IMR-90 (cell line): ENCODE data around the gene CUL1. TPM values are rescaled to one million over a fixed set of nuclear protein-coding genes. Genes with fewer than 3 reads are reported as not detected.

Experiments
- ATAC-seq: fragments of 200-7000 bp; cut with Tn5 transposase; 2 replicates; pipeline ENCODE4 v1.9.1; 2020; ENCODE audit warnings: low read depth, mild to moderate bottlenecking, moderate library complexity
- BruUV-seq: library from RNA; stranded (reverse); fragments of 400-500 nt; replicated peaks from 2 replicates; lab custom pipeline; 2021; lab: Mats Ljungman, UMichigan
- CTCF ChIA-PET: fragments of 300-600 bp; formaldehyde crosslinking; extraction: SDS; loops from one replicate; lab custom pipeline; 2021; ENCODE audit warnings: antibody characterized with exemption; lab: Yijun Ruan, JAX
- POLR2A ChIA-PET: fragments of 300-600 bp; sonication (Branson Sonifier 250); formaldehyde crosslinking; loops from one replicate; lab custom pipeline; 2022; ENCODE audit warnings: antibody characterized with exemption; ENCODE audit not compliant: unreplicated experiment; lab: Charles Lee
- DNase-seq: peaks from one replicate; pipeline ENCODE4 v3.0.0; 2013
- H2AFZ ChIP-seq: replicated peaks from 2 replicates; pipeline ENCODE3; 2013; ENCODE audit warnings: low read length, mild to moderate bottlenecking; ENCODE audit not compliant: poor library complexity
- H2AK5ac ChIP-seq: 2 replicates; pipeline ENCODE4 v1.6.1; 2013; ENCODE audit warnings: low read depth, low read length, inconsistent platforms
- H2AK9ac ChIP-seq: replicated peaks from 2 replicates; pipeline ENCODE3; 2013; ENCODE audit warnings: mild to moderate bottlenecking, low read depth, low read length, moderate library complexity; ENCODE audit not compliant: poor library complexity
- H2BK120ac ChIP-seq: 2 replicates; pipeline ENCODE4 v1.6.1; 2013; ENCODE audit warnings: low read depth, low read length, inconsistent platforms
- H2BK15ac ChIP-seq: 3 replicates; pipeline ENCODE4 v1.6.1; 2013; ENCODE audit warnings: low read depth, low read length, inconsistent platforms
- H2BK20ac ChIP-seq: 2 replicates; pipeline ENCODE4 v1.6.1; 2013; ENCODE audit warnings: low read depth, mild to moderate bottlenecking, inconsistent platforms, low read length, moderate library complexity
- H2BK5ac ChIP-seq: 2 replicates; pipeline ENCODE4 v1.6.1; 2013; ENCODE audit warnings: mild to moderate bottlenecking, low read depth, low read length, inconsistent platforms; ENCODE audit not compliant: poor library complexity, severe bottlenecking
- H3K14ac ChIP-seq: replicated peaks from 2 replicates; pipeline ENCODE4 v1.6.1; 2013; ENCODE audit warnings: low read depth, low read length, inconsistent platforms
- H3K18ac ChIP-seq: 2 replicates; pipeline ENCODE4 v1.6.1; 2013; ENCODE audit warnings: low read depth, low read length, control low read depth
- H3K23ac ChIP-seq: 2 replicates; pipeline ENCODE4 v1.6.1; 2013; ENCODE audit warnings: low read depth, low read length, inconsistent platforms
- H3K27ac ChIP-seq: 2 replicates; pipeline ENCODE4 v1.5.1; 2013; ENCODE audit warnings: mild to moderate bottlenecking, control low read depth, low read length; ENCODE audit not compliant: insufficient read depth
- H3K27me3 ChIP-seq: 2 replicates; pipeline ENCODE4 v1.6.1; 2013; ENCODE audit warnings: low read length; ENCODE audit not compliant: control insufficient read depth, insufficient read depth
- H3K36me3 ChIP-seq: 2 replicates; pipeline ENCODE4 v1.6.1; 2013; ENCODE audit warnings: low read length, mixed read lengths; ENCODE audit not compliant: control insufficient read depth, insufficient read depth
- H3K4ac ChIP-seq: 2 replicates; pipeline ENCODE4 v1.6.1; 2013; ENCODE audit warnings: low read depth, low read length, inconsistent platforms
- H3K4me1 ChIP-seq: 2 replicates; pipeline ENCODE4 v1.6.1; 2013; ENCODE audit warnings: low read length, mixed read lengths; ENCODE audit not compliant: control insufficient read depth, insufficient read depth
- H3K4me2 ChIP-seq: 2 replicates; pipeline ENCODE4 v1.6.1; 2013; ENCODE audit warnings: low read depth, mild to moderate bottlenecking, control low read depth, low read length, moderate library complexity
- H3K4me3 ChIP-seq: 2 replicates; pipeline ENCODE4 v1.5.1; 2013; ENCODE audit warnings: low read depth, mild to moderate bottlenecking, control low read depth, low read length, moderate library complexity; ENCODE audit not compliant: insufficient read depth
- H3K56ac ChIP-seq: 2 replicates; pipeline ENCODE4 v1.6.1; 2013; ENCODE audit warnings: low read length, inconsistent platforms; ENCODE audit not compliant: insufficient read depth; ENCODE audit errors: extremely low read depth
- H3K79me1 ChIP-seq, 2 experiments: 2 replicates each; pipeline ENCODE4 v1.6.1; 2013; ENCODE audit warnings: low read length in 2 of 2, inconsistent platforms in 1 of 2, low read depth in 1 of 2
- H3K9ac ChIP-seq: 2 replicates; pipeline ENCODE4 v1.6.1; 2013; ENCODE audit warnings: low read depth, low read length, control low read depth
- H3K9me1 ChIP-seq: 2 replicates; pipeline ENCODE4 v1.6.1; 2013; ENCODE audit warnings: low read length, inconsistent platforms; ENCODE audit not compliant: insufficient read depth
- H3K9me3 ChIP-seq: 2 replicates; pipeline ENCODE4 v1.6.1; 2013; ENCODE audit warnings: low read length; ENCODE audit not compliant: control insufficient read depth, insufficient read depth
- H4K20me1 ChIP-seq: 2 replicates; pipeline ENCODE4 v1.6.1; 2013; ENCODE audit warnings: low read length, inconsistent platforms; ENCODE audit not compliant: insufficient read depth
- H4K5ac ChIP-seq: 2 replicates; pipeline ENCODE4 v1.6.1; 2013; ENCODE audit warnings: mild to moderate bottlenecking, low read depth, low read length, control low read depth
- H4K8ac ChIP-seq, 2 experiments: 2 replicates each; pipeline ENCODE4 v1.6.1; 2013; ENCODE audit warnings: low read depth in 2 of 2, low read length in 2 of 2, control low read depth in 1 of 2, inconsistent platforms in 1 of 2
- H4K91ac ChIP-seq: 2 replicates; pipeline ENCODE4 v1.6.1; 2013; ENCODE audit warnings: low read depth, low read length, inconsistent platforms; ENCODE audit not compliant: insufficient read depth
- BHLHE40 ChIP-seq: fragments of 150-350 bp; IDR thresholded peaks from 2 replicates; pipeline ENCODE4 v1.6.1; 2016; ENCODE audit warnings: mild to moderate bottlenecking, low read depth, low read length
- CHD1 ChIP-seq: IDR thresholded peaks from 2 replicates; pipeline ENCODE4 v1.6.1; 2012; ENCODE audit warnings: low read depth, low read length, improper control_type of control experiment
- FOS ChIP-seq: fragments of 150-350 bp; IDR thresholded peaks from 2 replicates; pipeline ENCODE4 v1.6.1; 2016; ENCODE audit warnings: low read depth, low read length
- MAFK ChIP-seq: IDR thresholded peaks from 2 replicates; pipeline ENCODE4 v1.6.1; 2012; ENCODE audit warnings: low read depth, low read length, improper control_type of control experiment
- MAZ ChIP-seq: IDR thresholded peaks from 2 replicates; pipeline ENCODE4 v1.6.1; 2012; ENCODE audit warnings: low read depth, mild to moderate bottlenecking, low read length, improper control_type of control experiment, moderate library complexity, borderline replicate concordance
- MXI1 ChIP-seq: IDR thresholded peaks from 2 replicates; pipeline ENCODE4 v1.6.1; 2012; ENCODE audit warnings: low read depth, mild to moderate bottlenecking, low read length, moderate library complexity, borderline replicate concordance
- NFE2L2 ChIP-seq: fragments of 150-350 bp; IDR thresholded peaks from 2 replicates; pipeline ENCODE4 v1.6.1; 2016; ENCODE audit warnings: low read depth, mild to moderate bottlenecking, low read length
- POLR2A ChIP-seq: IDR thresholded peaks from 2 replicates; pipeline ENCODE4 v1.6.1; 2012; ENCODE audit warnings: mild to moderate bottlenecking, low read depth, low read length
- RAD21 ChIP-seq: IDR thresholded peaks from 2 replicates; pipeline ENCODE4 v1.6.1; 2012; ENCODE audit warnings: low read length, improper control_type of control experiment
- RCOR1 ChIP-seq: IDR thresholded peaks from 2 replicates; pipeline ENCODE4 v1.6.1; 2012; ENCODE audit warnings: mild to moderate bottlenecking, low read length, improper control_type of control experiment; ENCODE audit not compliant: insufficient replicate concordance
- RFX5 ChIP-seq: IDR thresholded peaks from 2 replicates; pipeline ENCODE4 v1.8.0; 2012; ENCODE audit warnings: low read depth, mild to moderate bottlenecking, low read length, moderate library complexity
- SMC3 ChIP-seq: fragments of 150-350 bp; IDR thresholded peaks from 2 replicates; pipeline ENCODE4 v1.6.1; 2016; ENCODE audit warnings: low read depth, mild to moderate bottlenecking, antibody characterized with exemption, low read length, moderate library complexity
- USF2 ChIP-seq: fragments of 150-350 bp; IDR thresholded peaks from 2 replicates; pipeline ENCODE4 v1.6.1; 2017; ENCODE audit warnings: mild to moderate bottlenecking, antibody characterized with exemption, low read length, low read depth
- WGBS, 2 experiments: methylation state at CpG; one replicate each; pipeline versions ENCODE4 v1.1.5 to v1.1.7; 2013; ENCODE audit warnings: missing lambda C conversion rate in 2 of 2; ENCODE audit not compliant: insufficient read length in 1 of 2; ENCODE audit errors: extremely low coverage in 2 of 2; 5-methylcytosine and 5-hydroxymethylcytosine counted together
- dilution Hi-C: fragments of 300-500 bp; cut with HindIII; formaldehyde crosslinking; loops from one replicate; pipeline ENCODE4 v1.14.3; 2018; ENCODE audit warnings: low sequenced_read_pairs; ENCODE audit not compliant: unreplicated experiment
- in situ Hi-C: fragments of 300-500 bp; cut with MboI; formaldehyde crosslinking; loops from 3 replicates; pipeline ENCODE4 v1.14.3; 2019; ENCODE audit warnings: low sequenced_read_pairs, inconsistent platforms, mixed read lengths
- intact Hi-C: fragments of 100-400 bp; cut with micrococcal nuclease; formaldehyde crosslinking; loops from 2 replicates; pipeline ENCODE4 v1.10.0; 2022
- polyA plus RNA-seq, 3 experiments: library from polyadenylated mRNA; depleted of rRNA; stranded (reverse); fragments of >200 nt; gene quantifications; 2 replicates each; pipeline ENCODE4 v1.2.3, GENCODE V29; 2012; ENCODE audit warnings: low replicate concordance in 1 of 3
- total RNA-seq: library from RNA; depleted of rRNA; stranded (reverse); fragments of >200 nt; gene quantifications from 2 replicates; pipeline ENCODE4 v1.2.3, GENCODE V29; 2012

The CUL1 gene
- total and polyA plus RNA-seq, 2 of the 4 experiments (the other 2 are of a cell fraction): 44.0 to 46.2 TPM

- intact Hi-C loops: loop anchor here (1.0 to 5.0 kb wide), 3 partner anchors 35 to 122 kb away; partner anchors contain the start of gene EZH2
- Histone ChIP-seq H3K14ac (no peak overlapping the region), H2BK20ac (no peak overlapping the region), H3K9ac (no peak overlapping the region), H2AFZ (no peak overlapping the region), H4K20me1 (no peaks in the 10 kb centered on the region), H3K56ac (peak overlapping the region; percentile 43; the same call in 1 of the 2 replicates), H2BK15ac (no peak overlapping the region), H4K91ac (no peak overlapping the region), H3K4me1 (peaks cover 4% of the 10 kb centered on the region), H2BK120ac (peak overlapping the region; percentile 61; the same call in 1 of the 2 replicates), H3K9me3 (no peaks in the 10 kb centered on the region), H3K27me3 (no peaks in the 10 kb centered on the region), H3K9me1 (peaks cover 9% of the 10 kb centered on the region; the same call in 1 of the 2 replicates), H3K79me1 (peaks cover 13 to 18% of the 10 kb centered on the region in 2 experiments), H3K18ac (no peak overlapping the region), H2BK5ac (peak overlapping the region; percentile 90), H3K4me3 (no peak overlapping the region), H4K8ac (peak overlapping the region in 1 of 2 experiments; percentile 22; a peak in 1 of 4 replicates), H4K5ac (no peak overlapping the region), H3K4me2 (peak overlapping the region; percentile 55; the same call in 1 of the 2 replicates), H2AK5ac (no peak overlapping the region), H3K36me3 (peaks cover 6% of the 10 kb centered on the region; the same call in 1 of the 2 replicates), H3K4ac (peak overlapping the region; percentile 63; the same call in 1 of the 2 replicates), H2AK9ac (no peak overlapping the region), H3K23ac (peak overlapping the region; percentile 56; the same call in 1 of the 2 replicates), H3K27ac (no peak overlapping the region)
- WGBS, 2 experiments: no CpG with 5 or more reads among the region's 6 CpGs
- dilution Hi-C loops: no loop called here
- in situ Hi-C loops: no loop called here
- ChIA-PET POLR2A (no interaction called here), CTCF (interaction anchor here (1.1 kb wide), 1 partner anchor 100 kb away, joined by 3 read pairs; no protein-coding TSS in a partner anchor)
- peak; percentile 64 for ATAC-seq
- peak; percentile 72 for DNase-seq
- TF ChIP-seq POLR2A (no peak), FOS (no peak), CHD1 (no peak), RAD21 (no peak), RCOR1 (no peak), MXI1 (no peak), USF2 (no peak), SMC3 (no peak), MAFK (no peak), BHLHE40 (no peak), RFX5 (no peak), NFE2L2 (no peak), MAZ (no peak)
- BruUV-seq: no TSS peak
These were observed 121.1 kb downstream of the CUL1 start for GRCh38 chr7:148819697-148820360.
